Iris pigment epithelial cell (primary cell): ENCODE data around the gene REXO4.

Experiments
- DNase-seq: peaks from one replicate; pipeline ENCODE4 v3.0.0-alpha.2; 2011; ENCODE audit warnings: low read depth

The REXO4 gene

GRCh38 chr9:133367221-133367620, 50.6 kb downstream of the REXO4 start:
- no peak for DNase-seq

- DNase-seq, result no peak
These were observed 51.4 kb downstream of the REXO4 start for GRCh38 chr9:133366435-133366834.

GRCh38 chr9:133362359-133363044, 55.3 kb downstream of the REXO4 start:
- DNase-seq, result peak; percentile 42

GRCh38 chr9:133361507-133362092, 56.2 kb downstream of the REXO4 start:
- DNase-seq, result no peak

- no peak for DNase-seq
These were observed 57.1 kb downstream of the REXO4 start for GRCh38 chr9:133360400-133361393.

GRCh38 chr9:133359399-133360175, 58.2 kb downstream of the REXO4 start:
- no peak for DNase-seq

- DNase-seq, result no peak
These were observed 60.2 kb downstream of the REXO4 start for GRCh38 chr9:133357656-133358055.

- DNase-seq, result peak; percentile 83
These were observed 61.3 kb downstream of the REXO4 start, which contains the start of the genes SURF1 and SURF2 for GRCh38 chr9:133356391-133357091. Gene SURF1 (minus strand): TSS chr9:133356487. CDS start chr9:133356453, 34 bp downstream. Gene SURF2 (plus strand): TSS chr9:133356550. CDS start chr9:133356593, 43 bp downstream.
